ENCODE data around the gene CENPX.

DNA sequence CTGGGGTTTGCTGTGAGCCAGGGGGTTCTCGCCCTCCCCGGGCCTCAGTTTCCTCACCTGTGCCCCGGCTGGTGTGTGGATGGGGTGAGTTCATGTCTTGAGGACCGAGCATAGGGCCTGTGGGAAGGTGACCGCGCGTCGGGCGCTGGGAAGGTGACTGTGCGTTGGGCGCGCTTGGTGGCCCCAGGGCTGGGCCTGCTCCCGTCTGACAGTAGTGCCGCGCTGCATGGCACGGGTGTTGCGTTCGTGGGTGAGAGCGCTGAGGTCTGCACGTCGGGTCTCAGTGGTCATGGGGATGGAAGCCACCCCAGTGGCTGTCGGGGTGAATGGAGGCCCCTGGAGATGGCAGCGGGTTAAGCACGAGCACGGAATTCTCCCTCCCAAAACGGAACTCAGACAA is 36.1 kb downstream of the CENPX start:
- no peak for TF ChIP-seq POLR2A (IDR thresholded peaks at IDR 0.05)
- TF ChIP-seq, protein P1, sequence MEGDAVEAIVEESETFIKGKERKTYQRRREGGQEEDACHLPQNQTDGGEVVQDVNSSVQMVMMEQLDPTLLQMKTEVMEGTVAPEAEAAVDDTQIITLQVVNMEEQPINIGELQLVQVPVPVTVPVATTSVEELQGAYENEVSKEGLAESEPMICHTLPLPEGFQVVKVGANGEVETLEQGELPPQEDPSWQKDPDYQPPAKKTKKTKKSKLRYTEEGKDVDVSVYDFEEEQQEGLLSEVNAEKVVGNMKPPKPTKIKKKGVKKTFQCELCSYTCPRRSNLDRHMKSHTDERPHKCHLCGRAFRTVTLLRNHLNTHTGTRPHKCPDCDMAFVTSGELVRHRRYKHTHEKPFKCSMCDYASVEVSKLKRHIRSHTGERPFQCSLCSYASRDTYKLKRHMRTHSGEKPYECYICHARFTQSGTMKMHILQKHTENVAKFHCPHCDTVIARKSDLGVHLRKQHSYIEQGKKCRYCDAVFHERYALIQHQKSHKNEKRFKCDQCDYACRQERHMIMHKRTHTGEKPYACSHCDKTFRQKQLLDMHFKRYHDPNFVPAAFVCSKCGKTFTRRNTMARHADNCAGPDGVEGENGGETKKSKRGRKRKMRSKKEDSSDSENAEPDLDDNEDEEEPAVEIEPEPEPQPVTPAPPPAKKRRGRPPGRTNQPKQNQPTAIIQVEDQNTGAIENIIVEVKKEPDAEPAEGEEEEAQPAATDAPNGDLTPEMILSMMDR (IDR thresholded peaks at IDR 0.05) = no peak

All from adrenal gland (tissue), 5 donors.